Kidney capillary endothelial cell (primary cell): ENCODE measurements around the gene FUT8.
A peak's percentile ranks its signal among the peaks of the same experiment; 100 is the strongest.

Source experiments
- DNase-seq: peaks from one replicate; pipeline ENCODE4 v3.0.0-alpha.2; 2018; ENCODE audit warnings: low spot score

FUT8 gene

DNA sequence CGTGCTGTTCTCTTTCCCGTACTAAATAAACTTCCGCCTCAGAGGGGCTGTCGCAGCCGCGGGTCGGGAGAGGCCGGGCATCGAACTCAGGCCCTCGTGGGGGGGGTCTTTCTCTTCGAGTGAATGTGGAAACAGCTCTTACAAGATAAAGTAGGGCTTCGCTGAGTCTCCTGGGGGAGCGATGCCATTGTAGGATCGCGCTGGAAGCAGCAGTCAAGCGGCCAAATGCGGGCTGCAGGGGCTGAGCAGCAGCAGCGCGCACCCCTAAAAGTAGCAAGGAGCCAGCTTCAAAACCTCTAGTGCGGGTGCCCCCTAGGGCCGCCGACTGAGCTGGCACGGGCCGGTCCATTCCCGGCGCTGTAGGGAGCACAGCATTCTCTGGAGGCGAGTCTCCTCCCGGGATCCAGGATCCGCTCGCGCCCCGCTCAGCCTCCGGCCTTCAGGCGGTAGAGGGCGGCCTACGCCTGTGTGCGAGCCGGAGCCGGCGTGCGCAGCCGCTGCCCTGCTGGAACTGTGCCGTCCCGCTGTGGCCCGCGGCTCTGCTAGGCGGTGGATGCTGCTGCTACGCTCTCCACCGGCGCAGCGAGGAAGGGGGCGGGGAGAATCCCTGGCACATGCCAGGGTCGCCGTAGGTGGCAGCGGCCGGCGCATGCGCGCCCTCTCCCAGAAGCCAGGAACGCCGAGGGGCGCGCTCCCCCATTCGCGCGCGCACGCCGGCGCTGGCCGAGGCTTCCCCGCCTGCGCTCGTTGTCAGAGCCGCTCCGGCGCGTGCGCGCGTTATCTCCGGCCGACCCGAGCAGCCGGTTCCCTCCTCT, at the start of gene FUT8:
TSS of gene FUT8 (plus strand) at position 699 of the 815 bp plus-strand sequence. CDS start 148,834 bp downstream, outside the sequence.
- peak; percentile 87 for DNase-seq

DNA sequence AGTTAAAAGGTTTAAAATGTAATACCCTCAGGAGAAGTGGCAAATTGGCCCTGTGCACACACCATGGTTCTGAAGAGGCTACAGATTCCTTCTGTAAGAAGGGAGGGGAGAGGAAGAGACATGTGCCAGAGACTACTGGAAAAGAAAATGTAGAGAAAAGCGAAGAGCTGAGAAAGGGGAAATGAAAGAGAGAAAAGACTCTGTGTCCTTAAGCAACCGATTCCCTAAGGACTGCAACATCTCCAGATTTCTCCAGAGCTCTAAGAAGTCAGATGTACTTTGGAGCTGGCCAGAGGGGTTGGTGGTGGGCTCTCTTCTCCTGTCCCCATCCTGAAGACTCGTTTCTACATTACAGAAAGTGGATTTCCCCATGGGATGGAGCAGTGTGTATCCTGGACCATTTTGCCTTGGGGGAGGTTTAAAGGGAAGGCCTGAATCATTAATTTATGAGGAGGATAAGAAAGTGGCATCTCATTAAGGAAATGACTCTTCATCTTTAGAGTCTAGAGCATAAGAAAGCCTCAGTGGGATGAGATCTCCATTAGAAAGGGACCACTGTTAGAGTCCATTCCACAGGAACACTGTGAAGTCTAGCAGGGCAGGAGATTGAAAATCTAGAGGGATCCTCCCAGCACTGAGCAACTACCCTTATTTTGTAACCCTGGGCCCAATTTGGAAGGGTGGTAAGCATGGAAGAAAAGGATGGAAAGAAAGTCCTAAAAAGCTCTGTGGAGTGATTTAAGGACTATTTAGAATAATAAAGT, 45.5 kb upstream of the FUT8 start:
- no peak for DNase-seq

DNA sequence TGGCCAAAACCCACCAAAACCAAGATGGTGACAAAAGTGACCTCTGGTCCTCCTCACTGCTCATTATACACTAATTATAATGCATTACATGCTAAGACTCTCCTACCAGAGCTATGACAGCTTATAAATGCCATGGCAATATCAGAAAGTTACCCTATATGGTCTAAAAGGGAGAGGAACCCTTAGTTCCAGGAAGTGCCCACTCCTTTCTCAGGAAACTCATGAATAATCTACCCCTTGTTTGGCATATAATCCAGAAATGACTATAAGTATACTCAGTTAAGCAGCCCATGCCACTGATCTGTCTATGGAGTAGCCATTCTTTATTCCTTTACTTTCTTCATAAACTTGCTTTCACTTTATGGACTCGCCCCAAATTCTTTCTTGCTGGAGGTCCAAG, 43.0 kb upstream of the FUT8 start:
- no peak for DNase-seq

DNA sequence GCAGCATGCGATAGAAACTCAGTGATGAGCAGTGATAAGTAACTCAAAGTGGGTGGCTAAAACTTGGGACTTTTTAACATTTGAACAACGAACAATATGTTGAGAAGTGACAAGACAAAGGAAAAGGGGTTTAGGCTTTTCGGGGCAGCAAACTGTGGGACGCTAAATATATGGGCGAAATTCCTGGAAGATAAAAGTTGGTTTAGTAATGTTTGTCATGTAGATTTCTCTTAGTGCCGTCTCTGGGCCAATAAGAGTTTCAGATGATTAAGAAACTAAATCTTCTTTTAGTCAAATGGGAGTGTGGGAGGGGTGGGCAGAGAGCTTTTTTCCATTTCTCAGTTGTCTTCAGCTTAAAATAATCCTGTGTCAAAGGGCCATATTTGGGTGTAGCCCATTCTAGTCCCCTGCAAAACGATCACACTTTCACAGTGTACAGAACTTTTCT, 41.7 kb upstream of the FUT8 start:
- no peak for DNase-seq

DNA sequence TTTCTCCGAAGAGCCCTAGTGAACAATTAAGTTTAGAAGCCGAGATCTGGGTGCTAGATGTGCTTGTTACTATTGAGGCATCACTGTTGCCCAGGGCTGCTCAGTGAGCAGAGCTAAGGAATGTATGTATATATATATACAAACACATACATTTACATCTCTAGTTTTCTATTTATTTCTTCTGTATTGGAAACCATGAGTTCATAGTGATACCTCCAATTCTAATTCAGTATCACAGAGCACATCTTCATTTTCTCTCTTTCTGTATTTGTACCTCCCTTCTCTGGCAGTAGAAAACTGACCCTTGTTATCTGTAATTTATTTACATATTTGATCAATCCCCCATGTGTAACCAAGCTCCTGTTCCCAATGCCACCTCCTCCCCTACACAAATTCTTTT, 40.7 kb upstream of the FUT8 start:
- no peak for DNase-seq

DNA sequence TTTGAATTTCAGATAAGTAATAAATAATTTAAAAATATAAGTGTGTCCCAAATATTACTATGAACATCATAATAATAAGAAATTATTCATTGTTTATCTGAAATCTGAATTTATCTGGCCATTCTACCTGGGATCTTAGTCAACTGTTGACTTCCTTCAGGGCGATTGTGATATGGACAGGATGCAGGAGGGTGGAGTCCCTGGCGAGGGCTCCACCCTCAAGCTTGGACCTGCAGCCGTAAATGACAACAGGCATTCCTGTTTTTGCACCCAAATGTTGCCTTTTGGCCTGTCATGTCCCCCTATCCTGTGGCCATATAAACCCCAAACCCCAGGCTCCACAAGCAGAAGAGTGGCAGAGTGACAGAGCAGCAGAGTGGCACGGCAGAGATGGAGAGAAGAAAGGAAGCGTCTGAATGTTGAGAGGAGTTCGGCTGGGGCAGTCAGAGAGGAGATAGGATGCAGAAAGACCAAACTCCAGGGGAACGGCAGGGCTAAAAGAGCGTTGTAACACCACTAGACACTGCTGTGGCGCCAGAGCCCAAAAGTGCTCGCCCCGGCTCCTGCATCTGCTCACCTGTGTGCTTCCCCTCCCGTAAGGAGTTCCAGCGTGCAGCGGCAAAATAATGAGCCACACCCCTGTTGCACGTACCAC, 39.4 kb upstream of the FUT8 start:
- DNase-seq = no peak

DNA sequence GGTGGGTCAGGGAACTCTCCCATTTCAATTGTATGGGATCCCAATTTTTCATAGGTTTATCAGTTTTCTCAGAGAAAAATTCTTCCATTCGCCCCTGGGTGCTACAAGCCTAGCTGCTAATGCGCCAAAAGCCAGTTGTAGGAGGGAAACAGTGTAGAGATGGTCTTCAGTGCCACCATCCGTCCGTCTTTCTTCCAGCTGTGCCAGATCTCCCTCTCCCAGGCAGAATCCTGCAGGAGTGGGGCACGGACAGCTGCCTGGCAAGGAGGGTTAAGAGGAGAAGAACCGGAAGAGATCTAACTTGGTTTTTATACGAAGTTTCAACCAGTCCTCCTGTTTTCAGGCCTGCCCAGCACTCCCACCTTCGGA, 38.9 kb upstream of the FUT8 start:
- DNase-seq = no peak

DNA sequence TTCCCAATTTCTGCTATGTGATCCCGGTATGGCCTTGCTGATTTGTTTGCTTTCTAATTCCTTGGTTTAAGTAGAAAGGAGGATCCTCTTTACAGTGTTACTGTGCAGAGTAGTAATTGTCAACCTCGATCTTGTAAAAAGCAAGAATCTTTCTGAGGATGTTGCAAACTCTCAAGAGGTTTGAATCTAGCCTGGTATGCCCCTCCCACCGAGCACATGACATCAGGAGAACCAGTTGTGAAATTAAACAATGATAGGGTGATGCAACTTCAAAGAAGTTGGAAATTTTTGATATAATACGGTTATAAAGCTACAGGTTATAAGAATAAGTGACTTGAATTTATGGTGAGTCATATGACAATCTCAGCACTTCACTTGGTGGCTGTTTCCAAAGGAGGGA, 35.0 kb upstream of the FUT8 start:
- no peak for DNase-seq

DNA sequence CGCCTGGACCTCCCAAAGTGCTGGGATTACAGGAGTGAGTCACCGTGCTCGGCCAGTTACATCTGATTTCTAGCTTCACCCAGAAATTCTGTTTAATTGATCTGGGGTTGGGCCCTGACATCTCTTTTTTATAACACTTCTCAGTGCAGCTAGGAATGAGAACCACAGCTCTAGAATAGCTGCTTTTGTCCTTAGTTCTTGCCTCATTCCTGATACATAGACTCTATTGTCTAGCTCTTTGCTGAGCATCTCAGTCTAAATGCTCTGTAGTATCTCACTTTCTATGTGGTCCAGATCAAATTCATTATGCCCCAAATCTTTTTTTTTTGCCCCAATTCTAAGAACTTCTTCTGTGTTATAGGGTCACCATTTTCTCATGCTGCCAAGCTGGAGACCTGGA, 29.9 kb upstream of the FUT8 start:
- no peak for DNase-seq

DNA sequence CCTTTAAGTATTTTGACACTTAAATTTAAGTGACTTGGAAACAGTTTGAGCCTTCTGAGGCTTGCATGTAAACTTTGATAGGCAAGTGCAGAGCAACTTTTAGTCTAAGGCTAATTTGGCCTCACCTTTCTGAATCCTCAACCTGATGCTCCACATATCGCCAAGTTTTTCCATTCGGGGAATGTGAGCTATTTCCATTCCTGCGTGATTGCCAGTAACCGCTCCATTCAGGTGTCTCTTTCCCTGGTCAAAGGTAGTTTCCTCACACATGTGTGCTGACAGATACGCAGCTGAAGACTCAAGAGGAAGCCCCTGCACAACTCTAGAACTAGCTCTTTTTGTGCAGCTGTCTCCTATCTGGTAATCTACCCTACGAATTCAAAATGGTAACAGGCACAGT, 25.4 kb upstream of the FUT8 start:
- DNase-seq = no peak

DNA sequence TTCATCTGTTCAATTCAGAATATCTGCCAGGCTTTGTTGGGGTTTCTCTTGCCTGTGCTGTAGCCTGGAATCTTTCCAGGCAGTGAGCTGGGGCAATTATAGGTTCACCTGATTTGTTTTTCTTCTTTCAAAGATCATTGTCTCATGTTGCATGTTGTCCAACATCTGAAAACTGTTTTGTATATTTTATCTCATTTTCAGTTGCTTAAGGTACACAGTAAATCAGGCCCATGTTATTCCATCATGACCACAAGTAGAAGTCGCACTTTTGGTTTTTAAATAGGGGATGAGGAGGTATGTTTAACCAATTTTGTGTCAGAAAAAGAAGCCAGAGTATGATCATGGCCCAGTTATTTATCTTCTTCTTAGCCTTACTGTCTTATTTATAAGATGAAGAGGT, 24.9 kb upstream of the FUT8 start:
- DNase-seq = no peak

DNA sequence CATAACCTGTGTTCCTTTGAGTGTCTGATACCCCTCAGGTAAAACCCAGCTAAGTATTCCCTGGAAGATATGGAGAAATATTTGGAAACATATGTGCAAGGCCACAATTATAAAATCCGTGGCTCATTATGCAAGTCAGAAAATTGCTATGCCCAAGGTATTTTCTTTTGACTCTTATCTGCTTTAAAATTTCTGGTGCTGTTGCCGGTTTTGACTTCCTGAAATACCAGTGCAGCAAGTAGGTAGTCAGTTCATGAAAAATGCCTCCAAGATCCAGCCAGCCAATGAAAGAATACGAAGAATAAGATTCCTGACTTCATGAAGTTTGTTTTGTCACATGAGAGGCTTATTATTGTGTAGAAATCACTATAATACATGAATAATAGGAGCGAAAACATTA, 20.2 kb upstream of the FUT8 start:
- DNase-seq = no peak

DNA sequence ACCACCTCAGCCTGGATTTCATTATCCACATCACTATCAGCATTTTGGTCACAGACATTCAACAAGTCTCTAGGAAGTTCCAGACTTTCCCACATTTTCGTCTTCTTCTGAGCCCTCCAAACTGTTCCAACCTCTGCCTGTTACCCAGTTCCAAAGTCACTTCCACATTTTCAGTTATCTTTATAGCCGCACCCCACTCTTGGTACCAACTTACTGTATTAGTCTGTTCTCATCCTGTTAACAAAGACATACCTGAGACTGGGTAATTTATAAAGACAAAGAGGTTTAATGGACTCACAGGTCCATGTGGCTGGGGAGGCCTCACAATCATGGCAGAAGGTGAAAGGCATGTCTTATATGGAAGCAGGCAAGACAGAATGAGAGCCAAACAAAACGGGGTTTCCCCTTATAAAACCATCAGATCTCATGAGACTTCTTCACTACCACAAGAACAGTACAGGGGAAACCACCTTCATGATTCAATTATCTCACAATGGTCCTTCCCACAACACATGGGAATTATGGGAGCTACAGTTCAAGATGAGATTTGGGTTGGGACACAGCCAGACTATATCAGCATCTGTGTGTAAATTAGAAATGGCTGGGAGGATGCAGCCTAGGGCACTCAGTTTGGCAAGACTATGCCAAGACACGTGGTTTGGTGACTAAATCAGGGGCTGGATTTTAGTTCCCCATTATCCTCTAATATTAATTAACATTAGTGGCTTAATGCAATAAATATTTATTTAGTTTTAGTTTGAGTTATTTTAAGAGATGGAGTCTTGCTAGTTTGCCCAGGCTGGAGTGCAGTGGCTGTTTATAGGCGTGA, 16.2 kb upstream of the FUT8 start:
- DNase-seq = no peak

DNA sequence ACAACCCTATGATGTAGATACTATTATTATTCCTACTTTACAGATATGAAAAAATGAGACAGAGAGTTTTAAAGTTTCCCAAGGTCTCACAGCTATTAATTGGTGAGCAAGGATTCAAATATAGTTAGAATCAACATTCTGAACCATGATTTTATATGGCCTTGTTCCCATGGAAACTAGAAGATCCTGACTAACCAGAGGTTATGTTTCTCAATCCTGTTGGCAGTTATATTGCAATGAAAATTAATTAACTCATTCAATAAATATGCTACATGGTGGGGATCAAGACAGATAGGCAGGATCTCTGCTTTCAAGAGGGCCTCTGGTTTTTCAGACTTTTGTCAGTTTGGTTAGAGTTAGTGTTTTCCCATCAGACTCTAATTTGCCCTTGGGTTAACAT, 9.3 kb upstream of the FUT8 start:
- no peak for DNase-seq

DNA sequence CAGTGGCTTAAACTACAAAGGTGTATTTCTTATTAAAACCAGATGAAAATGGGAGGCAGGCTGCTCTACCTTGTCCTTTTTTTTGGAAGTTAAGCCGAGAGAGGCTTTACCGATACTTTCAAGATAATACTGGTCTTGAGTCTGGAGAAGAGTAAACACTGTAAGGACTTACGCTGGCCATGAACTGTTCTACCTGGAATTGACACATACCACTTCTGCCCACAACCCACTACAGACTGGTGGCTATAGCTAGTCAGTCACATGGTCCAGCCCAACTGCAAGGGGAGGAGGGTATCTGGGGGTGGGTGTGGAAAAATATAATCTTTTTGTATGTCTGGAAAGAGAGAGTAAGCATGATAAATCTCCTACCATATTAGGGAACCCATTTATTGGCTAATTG, 4.4 kb upstream of the FUT8 start:
- no peak for DNase-seq

DNA sequence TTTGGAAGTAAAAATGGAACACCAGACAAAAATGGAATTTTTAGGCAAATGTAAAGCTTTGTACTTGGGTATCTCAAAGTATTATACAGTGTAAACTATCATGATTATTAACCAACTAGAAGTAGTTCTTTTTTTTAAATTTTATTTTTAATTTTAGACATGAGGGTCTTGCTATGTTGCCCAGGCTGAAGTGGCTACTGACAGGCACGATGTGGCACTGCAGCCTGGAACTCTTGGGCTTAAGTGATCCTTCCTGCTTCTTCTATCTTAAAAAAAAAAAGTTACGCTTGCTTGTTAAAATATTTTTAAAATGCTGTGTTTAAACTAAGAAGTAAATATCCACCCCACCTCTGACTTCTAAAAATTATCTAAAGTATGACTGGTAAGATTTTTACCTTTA, 1.9 kb upstream of the FUT8 start:
- DNase-seq = no peak

DNA sequence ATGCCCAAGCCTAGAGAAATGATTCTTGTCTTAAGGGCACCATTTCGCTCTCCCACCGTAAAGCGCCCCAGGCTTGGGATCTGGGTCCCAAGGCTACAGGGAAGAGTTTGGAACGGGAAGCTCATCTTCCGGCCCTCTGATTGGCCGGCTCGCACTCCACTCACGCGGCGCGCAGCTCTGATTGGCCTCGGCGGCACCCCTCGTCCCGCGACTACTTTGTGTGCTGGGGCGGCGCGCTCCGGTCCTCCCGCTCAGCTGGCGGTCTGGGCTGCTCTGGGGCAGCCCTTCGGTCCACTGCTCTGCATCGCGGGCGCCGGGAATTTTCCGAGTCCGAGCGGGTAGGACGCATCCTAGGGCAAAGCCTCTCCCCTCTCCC, 886 bp upstream of the FUT8 start:
- DNase-seq = peak; percentile 84

DNA sequence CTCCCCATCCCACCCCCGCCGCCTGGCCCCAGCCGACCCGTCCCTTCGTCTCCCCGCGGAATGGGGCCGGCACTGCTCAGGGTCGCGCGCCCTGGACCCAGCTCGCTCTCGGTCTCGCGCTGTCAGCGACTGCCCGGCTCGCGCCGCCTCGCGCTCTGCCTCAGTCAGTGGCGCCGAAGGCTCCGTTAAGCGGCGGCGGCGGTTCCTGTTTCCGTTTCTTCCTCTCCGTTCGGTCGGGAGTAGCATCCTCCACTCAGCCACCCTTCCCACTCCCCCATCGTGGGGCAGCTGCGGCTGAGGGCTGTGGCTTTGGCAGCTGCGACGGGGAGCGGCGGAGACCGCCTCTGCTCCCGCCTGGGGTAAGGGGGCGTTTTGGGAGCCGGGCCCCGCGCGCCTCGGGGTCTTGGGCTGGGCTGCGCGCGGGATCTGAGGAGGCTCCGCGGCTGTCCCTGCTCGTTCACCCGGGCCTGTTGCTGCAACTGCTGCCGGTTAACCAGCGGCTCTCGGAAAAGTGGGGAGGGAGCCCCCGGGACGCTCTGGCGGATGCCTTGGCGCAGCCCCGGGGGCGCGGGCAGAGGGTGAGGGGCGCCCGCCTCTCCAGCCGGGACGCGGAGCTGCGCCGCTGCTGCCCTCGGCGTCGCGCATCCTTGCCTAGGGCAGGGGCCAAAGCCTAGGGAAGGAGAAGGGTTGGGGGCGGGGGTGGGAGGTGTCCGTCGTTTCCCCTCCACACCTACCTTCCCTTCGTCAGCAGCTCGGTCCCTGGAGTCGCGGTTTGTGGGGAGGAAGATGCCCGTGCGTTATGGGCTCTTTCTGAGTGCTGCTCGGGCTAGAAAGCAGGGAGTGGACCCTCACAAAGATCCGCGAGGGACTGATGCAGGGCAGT, 567 bp downstream of the FUT8 start:
- DNase-seq = peak; percentile 61

DNA sequence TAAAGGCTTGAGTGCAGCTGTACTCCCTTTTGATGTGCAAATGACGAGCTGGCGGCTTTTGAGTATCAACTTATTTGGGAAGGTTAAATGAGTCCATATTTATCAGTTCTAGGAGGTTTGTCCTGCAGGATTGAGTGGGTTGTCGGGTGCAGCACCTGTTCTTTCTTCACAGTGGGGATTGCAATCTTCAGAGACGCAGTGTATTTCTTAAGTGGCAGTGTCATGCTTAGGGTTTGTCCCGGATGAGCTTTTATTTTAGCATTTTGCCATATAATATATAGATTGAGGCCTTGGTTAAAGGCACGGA, 1.2 kb downstream of the FUT8 start:
- peak; percentile 19 for DNase-seq

DNA sequence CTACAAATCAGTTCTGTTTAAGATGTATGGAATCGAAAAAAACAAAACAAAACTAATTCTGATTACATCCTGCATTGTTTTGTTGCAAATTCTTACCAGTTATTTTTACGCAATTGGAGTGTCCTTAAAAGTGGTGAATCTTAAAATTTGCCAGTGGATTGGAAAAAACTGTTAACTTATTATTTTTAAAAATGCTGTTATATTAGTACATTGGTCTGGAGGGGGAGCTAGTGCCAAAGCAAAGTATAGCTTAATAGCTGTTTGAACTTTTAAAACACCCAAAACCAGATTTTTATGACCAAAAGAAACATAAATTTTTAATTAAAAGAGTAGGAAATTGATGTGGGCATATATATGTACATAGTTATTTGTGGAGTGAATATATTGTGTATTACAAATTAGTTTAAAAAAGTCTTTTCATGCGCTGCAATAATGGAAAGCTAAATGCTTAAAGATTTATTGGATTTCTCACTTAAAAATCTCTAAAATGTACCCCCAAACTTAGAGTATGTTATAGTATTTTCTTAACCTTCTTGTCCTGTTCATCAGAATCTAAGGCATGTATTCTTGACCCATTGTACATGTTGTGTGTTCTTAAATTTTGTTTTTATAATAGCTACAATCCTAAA, 2.5 kb downstream of the FUT8 start:
- peak; percentile 33 for DNase-seq

DNA sequence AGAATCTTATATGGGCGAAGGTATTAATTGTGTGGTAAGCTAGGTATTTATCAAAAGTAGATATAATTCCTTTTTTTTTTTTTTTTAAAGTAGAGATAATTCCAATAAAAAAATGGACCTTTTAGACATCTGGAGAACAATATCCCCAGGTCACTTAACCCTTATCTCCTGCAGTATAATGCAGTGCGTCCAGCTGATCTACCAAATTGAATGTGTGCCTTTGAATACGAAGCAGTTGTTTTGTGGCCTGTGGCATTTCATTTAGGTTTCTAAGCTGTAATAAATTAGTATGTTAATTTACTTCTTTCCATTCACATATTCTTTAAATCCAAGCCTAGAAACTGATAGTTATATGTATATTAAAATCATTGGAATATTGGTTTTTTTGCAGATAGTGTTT, 3.1 kb downstream of the FUT8 start:
- DNase-seq = no peak
